Measurements from ENCODE around the gene TFG. TPM values are rescaled to one million over a fixed set of nuclear protein-coding genes. Genes with fewer than 3 reads are reported as not detected.

TFG gene
- total and polyA plus RNA-seq, 2 experiments from 2014 or later, result 87.6 to 88.5 TPM

- no peaks in the 10 kb centered on the region for H3K27me3 ChIP-seq (ENCODE audit: insufficient read depth)
- H3K79me2 ChIP-seq (replicated peaks; ENCODE audit: insufficient read depth), result peaks cover 68% of the 10 kb centered on the region
- Mint-ChIP-seq H3K4me1 (peaks cover 5% of the 10 kb centered on the region; the same call in 2 of the 3 replicates), H3K9me3 (no peaks in the 10 kb centered on the region), H3K36me3 (ENCODE audit: low read depth) (peaks cover 58% of the 10 kb centered on the region), H3K4me3 (no peak overlapping the region), H3K27me3 (ENCODE audit: insufficient read depth, low read depth, poor library complexity) (no peaks in the 10 kb centered on the region), H3K27ac (no peak overlapping the region; the same call in 1 of the 2 replicates)
- H3K9me2 ChIP-seq (ENCODE audit: insufficient read depth), result no peaks in the 10 kb centered on the region
- TF ChIP-seq, protein P1, sequence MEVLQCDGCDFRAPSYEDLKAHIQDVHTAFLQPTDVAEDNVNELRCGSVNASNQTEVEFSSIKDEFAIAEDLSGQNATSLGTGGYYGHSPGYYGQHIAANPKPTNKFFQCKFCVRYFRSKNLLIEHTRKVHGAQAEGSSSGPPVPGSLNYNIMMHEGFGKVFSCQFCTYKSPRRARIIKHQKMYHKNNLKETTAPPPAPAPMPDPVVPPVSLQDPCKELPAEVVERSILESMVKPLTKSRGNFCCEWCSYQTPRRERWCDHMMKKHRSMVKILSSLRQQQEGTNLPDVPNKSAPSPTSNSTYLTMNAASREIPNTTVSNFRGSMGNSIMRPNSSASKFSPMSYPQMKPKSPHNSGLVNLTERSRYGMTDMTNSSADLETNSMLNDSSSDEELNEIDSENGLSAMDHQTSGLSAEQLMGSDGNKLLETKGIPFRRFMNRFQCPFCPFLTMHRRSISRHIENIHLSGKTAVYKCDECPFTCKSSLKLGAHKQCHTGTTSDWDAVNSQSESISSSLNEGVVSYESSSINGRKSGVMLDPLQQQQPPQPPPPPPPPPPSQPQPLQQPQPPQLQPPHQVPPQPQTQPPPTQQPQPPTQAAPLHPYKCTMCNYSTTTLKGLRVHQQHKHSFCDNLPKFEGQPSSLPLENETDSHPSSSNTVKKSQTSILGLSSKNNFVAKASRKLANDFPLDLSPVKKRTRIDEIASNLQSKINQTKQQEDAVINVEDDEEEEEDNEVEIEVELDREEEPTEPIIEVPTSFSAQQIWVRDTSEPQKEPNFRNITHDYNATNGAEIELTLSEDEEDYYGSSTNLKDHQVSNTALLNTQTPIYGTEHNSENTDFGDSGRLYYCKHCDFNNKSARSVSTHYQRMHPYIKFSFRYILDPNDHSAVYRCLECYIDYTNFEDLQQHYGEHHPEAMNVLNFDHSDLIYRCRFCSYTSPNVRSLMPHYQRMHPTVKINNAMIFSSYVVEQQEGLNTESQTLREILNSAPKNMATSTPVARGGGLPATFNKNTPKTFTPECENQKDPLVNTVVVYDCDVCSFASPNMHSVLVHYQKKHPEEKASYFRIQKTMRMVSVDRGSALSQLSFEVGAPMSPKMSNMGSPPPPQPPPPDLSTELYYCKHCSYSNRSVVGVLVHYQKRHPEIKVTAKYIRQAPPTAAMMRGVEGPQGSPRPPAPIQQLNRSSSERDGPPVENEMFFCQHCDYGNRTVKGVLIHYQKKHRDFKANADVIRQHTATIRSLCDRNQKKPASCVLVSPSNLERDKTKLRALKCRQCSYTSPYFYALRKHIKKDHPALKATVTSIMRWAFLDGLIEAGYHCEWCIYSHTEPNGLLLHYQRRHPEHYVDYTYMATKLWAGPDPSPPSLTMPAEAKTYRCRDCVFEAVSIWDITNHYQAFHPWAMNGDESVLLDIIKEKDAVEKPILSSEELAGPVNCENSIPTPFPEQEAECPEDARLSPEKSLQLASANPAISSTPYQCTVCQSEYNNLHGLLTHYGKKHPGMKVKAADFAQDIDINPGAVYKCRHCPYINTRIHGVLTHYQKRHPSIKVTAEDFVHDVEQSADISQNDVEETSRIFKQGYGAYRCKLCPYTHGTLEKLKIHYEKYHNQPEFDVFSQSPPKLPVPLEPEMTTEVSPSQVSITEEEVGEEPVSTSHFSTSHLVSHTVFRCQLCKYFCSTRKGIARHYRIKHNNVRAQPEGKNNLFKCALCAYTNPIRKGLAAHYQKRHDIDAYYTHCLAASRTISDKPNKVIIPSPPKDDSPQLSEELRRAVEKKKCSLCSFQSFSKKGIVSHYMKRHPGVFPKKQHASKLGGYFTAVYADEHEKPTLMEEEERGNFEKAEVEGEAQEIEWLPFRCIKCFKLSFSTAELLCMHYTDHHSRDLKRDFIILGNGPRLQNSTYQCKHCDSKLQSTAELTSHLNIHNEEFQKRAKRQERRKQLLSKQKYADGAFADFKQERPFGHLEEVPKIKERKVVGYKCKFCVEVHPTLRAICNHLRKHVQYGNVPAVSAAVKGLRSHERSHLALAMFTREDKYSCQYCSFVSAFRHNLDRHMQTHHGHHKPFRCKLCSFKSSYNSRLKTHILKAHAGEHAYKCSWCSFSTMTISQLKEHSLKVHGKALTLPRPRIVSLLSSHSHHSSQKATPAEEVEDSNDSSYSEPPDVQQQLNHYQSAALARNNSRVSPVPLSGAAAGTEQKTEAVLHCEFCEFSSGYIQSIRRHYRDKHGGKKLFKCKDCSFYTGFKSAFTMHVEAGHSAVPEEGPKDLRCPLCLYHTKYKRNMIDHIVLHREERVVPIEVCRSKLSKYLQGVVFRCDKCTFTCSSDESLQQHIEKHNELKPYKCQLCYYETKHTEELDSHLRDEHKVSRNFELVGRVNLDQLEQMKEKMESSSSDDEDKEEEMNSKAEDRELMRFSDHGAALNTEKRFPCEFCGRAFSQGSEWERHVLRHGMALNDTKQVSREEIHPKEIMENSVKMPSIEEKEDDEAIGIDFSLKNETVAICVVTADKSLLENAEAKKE (CRISPR knock-in tag; IDR thresholded peaks at IDR 0.05), result no peak
- no peak for DNase-seq (ENCODE audit: low spot score)
- H3K4me3 ChIP-seq, result no peak overlapping the region
- no peak overlapping the region for H3K27ac ChIP-seq (ENCODE audit: low read depth)
- H3F3A ChIP-seq (replicated peaks; ENCODE audit: low read depth), result no peaks in the 10 kb centered on the region
- H3K4me1 ChIP-seq (ENCODE audit: insufficient read depth), result peaks cover 3% of the 10 kb centered on the region; the same call in 1 of the 2 replicates
- H3K36me3 ChIP-seq (ENCODE audit: insufficient read depth), result peaks cover 9% of the 10 kb centered on the region; the same call in 1 of the 2 replicates
- no peak overlapping the region for H3K4me2 ChIP-seq
- no peak for ATAC-seq
- no peak overlapping the region for H2AFZ ChIP-seq
- H4K20me1 ChIP-seq (replicated peaks; ENCODE audit: insufficient read depth), result no peaks in the 10 kb centered on the region; the same call in 1 of the 2 replicates
These were observed 16.7 kb downstream of the TFG start for GRCh38 chr3:100725935-100726513.

GRCh38 chr3:100726706-100727105 is 17.4 kb downstream of the TFG start:
- DNase-seq (ENCODE audit: low spot score), result no peak
- Mint-ChIP-seq H3K27me3 (ENCODE audit: insufficient read depth, low read depth, poor library complexity) (no peaks in the 10 kb centered on the region), H3K36me3 (ENCODE audit: low read depth) (peaks cover 51% of the 10 kb centered on the region), H3K27ac (peak overlapping the region; percentile 33; the same call in 1 of the 2 replicates), H3K4me1 (peaks cover 5% of the 10 kb centered on the region; the same call in 2 of the 3 replicates), H3K4me3 (no peak overlapping the region), H3K9me3 (no peaks in the 10 kb centered on the region)
- ATAC-seq, result no peak
- Histone ChIP-seq H2AFZ (no peak overlapping the region), H3K9me2 (ENCODE audit: insufficient read depth) (no peaks in the 10 kb centered on the region), H3K79me2 (replicated peaks; ENCODE audit: insufficient read depth) (peaks cover 65% of the 10 kb centered on the region), H4K20me1 (replicated peaks; ENCODE audit: insufficient read depth) (no peaks in the 10 kb centered on the region; the same call in 1 of the 2 replicates), H3K36me3 (ENCODE audit: insufficient read depth) (peaks cover 9% of the 10 kb centered on the region; the same call in 1 of the 2 replicates), H3K4me1 (ENCODE audit: insufficient read depth) (peaks cover 3% of the 10 kb centered on the region; the same call in 1 of the 2 replicates), H3K4me2 (no peak overlapping the region), H3K27ac (ENCODE audit: low read depth) (no peak overlapping the region), H3F3A (replicated peaks; ENCODE audit: low read depth) (no peaks in the 10 kb centered on the region), H3K4me3 (no peak overlapping the region), H3K27me3 (ENCODE audit: insufficient read depth) (no peaks in the 10 kb centered on the region)
- no peak for TF ChIP-seq POLR2AphosphoS5 (IDR thresholded peaks at IDR 0.05; ENCODE audit: low read depth)
- no peak for TF ChIP-seq CREB1 (CRISPR knock-in tag; IDR thresholded peaks at IDR 0.05; ENCODE audit: low read depth)
- TF ChIP-seq EZH2phosphoT487 (IDR thresholded peaks at IDR 0.05; ENCODE audit: unreplicated experiment), result no peak
- TF ChIP-seq ZNF114 (CRISPR knock-in tag; IDR thresholded peaks at IDR 0.05), result no peak
- TF ChIP-seq, protein P2, sequence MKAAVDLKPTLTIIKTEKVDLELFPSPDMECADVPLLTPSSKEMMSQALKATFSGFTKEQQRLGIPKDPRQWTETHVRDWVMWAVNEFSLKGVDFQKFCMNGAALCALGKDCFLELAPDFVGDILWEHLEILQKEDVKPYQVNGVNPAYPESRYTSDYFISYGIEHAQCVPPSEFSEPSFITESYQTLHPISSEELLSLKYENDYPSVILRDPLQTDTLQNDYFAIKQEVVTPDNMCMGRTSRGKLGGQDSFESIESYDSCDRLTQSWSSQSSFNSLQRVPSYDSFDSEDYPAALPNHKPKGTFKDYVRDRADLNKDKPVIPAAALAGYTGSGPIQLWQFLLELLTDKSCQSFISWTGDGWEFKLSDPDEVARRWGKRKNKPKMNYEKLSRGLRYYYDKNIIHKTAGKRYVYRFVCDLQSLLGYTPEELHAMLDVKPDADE (IDR thresholded peaks at IDR 0.05), result no peak
